Lower leg skin (tissue), 4 donors: ENCODE measurements around the gene MYOF. TPM values are rescaled to one million over a fixed set of nuclear protein-coding genes. Genes with fewer than 3 reads are reported as not detected.
A peak's percentile ranks its signal among the peaks of the same experiment; 100 is the strongest.
"Not testable (repeated sequence)": the region's sequence is repeated elsewhere in the genome, so short reads cannot be mapped to it uniquely, and the experiment has no call there.

Experiments used
- DNase-seq, 2 donors: peaks; one replicate each; pipeline ENCODE4 v3.0.0-alpha.2; 2019; ENCODE audit warnings: low spot score in 2 of 2
- H3K4me3 ChIP-seq: fragments of 200-600 bp; sonication (generic); 2 replicates; pipeline ENCODE4 v1.5.1; 2017; ENCODE audit warnings: mild to moderate bottlenecking, low read depth; ENCODE audit not compliant: poor library complexity, severe bottlenecking
- POLR2A ChIP-seq, 2 donors: fragments of 450-650 bp; IDR thresholded peaks; one replicate each; pipeline ENCODE4 v1.6.1; 2016 to 2017; ENCODE audit warnings: antibody characterized with exemption in 2 of 2, mild to moderate bottlenecking in 1 of 2, moderate library complexity in 1 of 2
- WGBS, 2 donors: methylation state at CpG; one replicate each; pipeline ENCODE4 v1.1.5; 2018; 5-methylcytosine and 5-hydroxymethylcytosine counted together
- intact Hi-C: fragments of 100-400 bp; cut with DNase I; formaldehyde crosslinking; loops from one replicate; pipeline ENCODE4 v1.15.0; 2023; ENCODE audit warnings: low total_unique reads
- total RNA-seq, 4 donors: library from RNA; depleted of rRNA; stranded (reverse); fragments of >200 nt; gene quantifications; one replicate each; pipeline ENCODE4 v1.1.0, GENCODE V29; 2016
- TF ChIP-seq, protein P1 (sequence below), 3 donors: fragments of 450-650 bp; IDR thresholded peaks; one replicate each; pipeline ENCODE4 v1.5.1; 2016; ENCODE audit warnings: antibody characterized with exemption in 3 of 3, mild to moderate bottlenecking in 3 of 3, moderate library complexity in 2 of 3

MYOF gene
- total RNA-seq, 4 donors from 2014 or later, result 65.5 to 129 (median 90.3) TPM

DNA sequence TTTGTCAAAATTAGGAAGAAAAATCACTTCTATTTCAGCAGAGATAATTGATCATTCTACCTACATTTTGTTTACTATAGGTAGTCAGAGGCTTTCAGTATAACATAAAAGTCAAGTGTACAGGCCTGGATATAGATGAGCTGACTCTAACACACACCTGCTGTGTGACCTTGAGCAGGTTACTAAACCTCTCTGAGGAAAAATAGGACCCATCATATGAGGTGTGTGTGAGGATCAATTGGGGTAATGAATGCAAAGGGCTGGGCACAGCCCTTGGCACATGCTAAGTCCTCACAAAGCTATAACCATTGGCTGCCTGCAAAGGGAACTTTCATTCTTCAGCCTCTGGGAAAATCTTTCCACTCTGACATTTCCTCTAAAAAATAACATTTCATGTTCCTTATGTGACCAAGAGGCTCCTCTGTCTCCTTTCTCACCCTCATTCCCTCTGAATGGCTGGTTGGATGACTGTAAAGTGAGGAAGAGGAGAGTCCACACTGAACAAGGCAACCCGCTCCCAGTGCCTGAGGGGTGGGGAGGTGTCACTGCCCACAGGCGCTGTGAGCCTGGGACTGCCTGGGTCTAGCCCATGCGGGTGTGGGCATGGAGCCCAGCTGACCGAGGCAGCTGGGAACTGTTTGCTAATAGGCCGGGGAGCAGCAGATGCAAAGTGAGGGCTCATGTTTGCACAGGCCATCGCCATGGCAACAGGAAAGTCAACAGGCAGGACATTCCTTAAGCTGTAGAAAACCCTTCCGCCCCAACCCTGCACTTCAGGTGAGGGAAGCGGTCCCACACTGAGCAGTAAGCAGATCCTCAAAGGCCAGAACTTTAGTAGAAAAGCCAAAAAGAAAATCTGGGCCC, 36.8 kb downstream of the MYOF start:
- H3K4me3 ChIP-seq, result no peak overlapping the region
- WGBS, 2 donors, result 5 to 9% methylated on average over 7 to 8 of the region's 8 CpGs

DNA sequence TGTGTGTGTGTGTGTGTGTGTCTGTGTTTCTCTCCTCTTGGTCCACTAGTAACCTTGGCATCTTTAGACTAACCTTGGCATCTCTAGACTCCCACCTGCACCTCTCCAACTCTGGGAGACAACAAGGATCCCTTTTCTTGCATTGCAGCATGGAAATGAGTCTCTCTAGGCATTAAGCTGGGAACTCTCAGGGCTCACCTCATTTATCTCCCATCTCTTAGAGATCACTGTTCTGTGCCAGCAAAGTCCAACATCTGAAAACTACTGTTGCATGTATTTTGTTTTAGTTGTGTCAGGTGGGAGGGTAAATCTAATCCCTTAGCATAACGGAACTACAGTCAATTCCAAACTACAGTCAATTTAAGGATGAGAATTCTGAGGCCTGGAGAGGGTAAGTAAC, 38.7 kb downstream of the MYOF start:
- intact Hi-C loops, result no loop called here
- 60 to 68% methylated on average over 1 of the region's 1 CpG for WGBS, 2 donors
- peak in 1 of 2 donors; percentile 28 for DNase-seq
- no peak for TF ChIP-seq POLR2A (IDR thresholded peaks at IDR 0.05)
- TF ChIP-seq, protein P1, sequence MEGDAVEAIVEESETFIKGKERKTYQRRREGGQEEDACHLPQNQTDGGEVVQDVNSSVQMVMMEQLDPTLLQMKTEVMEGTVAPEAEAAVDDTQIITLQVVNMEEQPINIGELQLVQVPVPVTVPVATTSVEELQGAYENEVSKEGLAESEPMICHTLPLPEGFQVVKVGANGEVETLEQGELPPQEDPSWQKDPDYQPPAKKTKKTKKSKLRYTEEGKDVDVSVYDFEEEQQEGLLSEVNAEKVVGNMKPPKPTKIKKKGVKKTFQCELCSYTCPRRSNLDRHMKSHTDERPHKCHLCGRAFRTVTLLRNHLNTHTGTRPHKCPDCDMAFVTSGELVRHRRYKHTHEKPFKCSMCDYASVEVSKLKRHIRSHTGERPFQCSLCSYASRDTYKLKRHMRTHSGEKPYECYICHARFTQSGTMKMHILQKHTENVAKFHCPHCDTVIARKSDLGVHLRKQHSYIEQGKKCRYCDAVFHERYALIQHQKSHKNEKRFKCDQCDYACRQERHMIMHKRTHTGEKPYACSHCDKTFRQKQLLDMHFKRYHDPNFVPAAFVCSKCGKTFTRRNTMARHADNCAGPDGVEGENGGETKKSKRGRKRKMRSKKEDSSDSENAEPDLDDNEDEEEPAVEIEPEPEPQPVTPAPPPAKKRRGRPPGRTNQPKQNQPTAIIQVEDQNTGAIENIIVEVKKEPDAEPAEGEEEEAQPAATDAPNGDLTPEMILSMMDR (IDR thresholded peaks at IDR 0.05), result no peak
- no peak overlapping the region for H3K4me3 ChIP-seq

More for the DNA sequence above, 36.8 kb downstream of the MYOF start:
- no peak for TF ChIP-seq POLR2A (IDR thresholded peaks at IDR 0.05)
- TF ChIP-seq, protein P1 (IDR thresholded peaks at IDR 0.05), result no peak
- intact Hi-C loops, result no loop called here
- DNase-seq, result peak; percentile 85 to 96

GRCh38 chr10:93442721-93443120, 39.4 kb downstream of the MYOF start:
- intact Hi-C loops, H3K4me3 ChIP-seq: not testable (repeated sequence)
- peak in 1 of 2 donors; percentile 71 for DNase-seq
- WGBS, 2 donors, result 92 to 93% methylated on average over 10 of the region's 10 CpGs

GRCh38 chr10:93440591-93441091, 41.5 kb downstream of the MYOF start:
- TF ChIP-seq, protein P1 (IDR thresholded peaks at IDR 0.05), result no peak
- no peak for TF ChIP-seq POLR2A (IDR thresholded peaks at IDR 0.05)
- no peak overlapping the region for H3K4me3 ChIP-seq
- WGBS, 2 donors, result 20 to 27% methylated on average over 2 of the region's 2 CpGs
- DNase-seq, result peak in 1 of 2 donors; percentile 59
- intact Hi-C loops, result no loop called here

- 33 to 48% methylated on average over 16 of the region's 16 CpGs for WGBS, 2 donors
- intact Hi-C loops, result no loop called here
- H3K4me3 ChIP-seq, result no peak overlapping the region
- peak in 1 of 2 donors; percentile 79 for DNase-seq
- no peak for TF ChIP-seq POLR2A (IDR thresholded peaks at IDR 0.05)
- TF ChIP-seq, protein P1 (IDR thresholded peaks at IDR 0.05), result no peak
These were observed 43.4 kb downstream of the MYOF start for GRCh38 chr10:93438613-93439253.

DNA sequence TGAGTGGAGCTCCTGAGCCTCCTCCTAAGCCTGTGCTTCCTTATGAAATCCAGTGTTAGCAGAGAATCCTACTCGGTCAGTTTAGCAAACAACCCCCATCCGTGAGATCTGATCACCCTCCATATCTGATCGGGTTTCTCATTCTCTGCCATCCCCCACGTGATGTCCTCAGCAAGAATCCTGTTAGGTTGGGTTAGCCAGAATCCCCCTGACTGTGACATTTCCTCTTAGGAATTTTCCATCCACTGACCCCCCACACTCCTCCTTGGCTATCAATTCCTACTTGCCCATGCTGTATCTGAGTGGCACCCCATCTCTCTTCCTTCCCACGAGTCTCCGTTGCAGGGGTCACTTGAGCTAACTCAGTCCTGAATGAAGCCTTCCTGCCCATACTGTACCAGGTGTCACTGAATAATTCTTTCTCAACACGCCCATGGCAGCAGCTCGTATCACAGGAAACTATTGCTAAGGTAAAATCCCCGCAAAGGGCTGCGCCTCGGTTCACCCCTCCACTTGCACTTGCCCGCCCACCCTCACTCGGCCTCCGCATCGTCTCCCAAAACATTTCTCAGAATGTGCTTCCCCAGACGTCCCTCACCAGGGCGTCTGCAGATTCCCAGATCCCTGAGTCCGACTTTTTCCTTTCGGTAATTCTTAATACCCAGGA, 44.1 kb downstream of the MYOF start:
- H3K4me3 ChIP-seq, result no peak overlapping the region
- WGBS, 2 donors, result 36 to 42% methylated on average over 19 of the region's 19 CpGs
- TF ChIP-seq, protein P1 (IDR thresholded peaks at IDR 0.05), result no peak
- TF ChIP-seq POLR2A (IDR thresholded peaks at IDR 0.05), result no peak
- intact Hi-C loops, result no loop called here
- DNase-seq, result no peak
